Fibroblast of skin of right quadriceps (primary cell): ENCODE results near the gene KRT13.

Experiments
- DNase-seq: peaks from one replicate; pipeline ENCODE4 v3.0.0-alpha.2; 2013

Gene KRT13

DNA sequence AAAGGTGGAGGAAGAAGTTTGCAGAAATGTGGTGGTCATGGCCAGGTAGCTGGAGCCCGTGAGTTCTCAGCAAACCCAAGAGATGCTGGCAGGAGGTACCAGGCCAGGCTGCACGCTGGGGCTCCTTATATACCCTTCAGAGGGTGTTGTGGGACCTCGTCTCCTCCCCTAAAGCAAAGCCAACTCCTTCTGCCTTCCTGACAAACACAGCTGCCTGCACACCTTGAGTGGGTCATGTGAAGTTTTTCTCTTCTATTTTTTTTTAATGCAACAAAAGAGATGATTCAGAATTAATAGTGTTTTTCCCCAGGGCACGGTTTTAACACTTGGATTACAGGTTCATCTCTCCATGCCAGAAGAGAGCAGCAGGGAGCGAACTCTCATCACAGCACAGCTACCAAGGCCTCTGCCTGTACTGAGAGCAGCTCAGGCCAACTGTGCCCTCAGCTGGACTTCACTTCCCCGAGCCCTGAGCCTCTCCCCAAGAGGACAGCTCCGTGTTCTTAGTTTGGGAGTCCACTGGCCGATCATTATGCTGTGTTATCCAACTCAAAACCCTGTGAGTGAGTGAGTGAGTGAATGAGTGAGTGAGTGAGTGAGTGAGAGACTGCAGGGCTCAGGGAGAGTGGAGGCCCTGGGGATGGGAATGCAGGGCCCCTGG is 13.5 kb upstream of the KRT13 start, which contains the start of gene KRT15:
KRT15 (minus strand) TSS at position 102 of the 661 bp plus-strand sequence; CDS start at position 39, 63 bp downstream.
- no peak for DNase-seq

DNA sequence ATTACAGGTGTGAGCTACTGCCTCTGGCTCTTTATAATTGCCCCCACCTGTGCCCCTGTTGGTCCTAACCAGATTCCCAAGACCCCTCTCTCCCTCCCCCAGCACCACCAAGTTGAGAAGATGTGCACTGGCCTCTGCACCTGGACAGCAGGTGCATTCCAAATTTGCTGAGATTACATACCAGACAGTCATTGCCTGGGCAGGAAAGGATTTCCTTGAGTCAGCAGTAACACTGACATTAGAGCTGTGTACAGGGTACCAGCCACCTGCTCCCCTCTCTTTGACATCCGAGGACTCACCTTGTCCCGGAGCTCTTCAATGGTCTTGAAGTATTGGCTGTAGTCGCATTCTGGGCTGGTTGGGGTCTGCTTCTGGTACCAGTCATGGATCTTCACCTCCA is 12.6 kb upstream of the KRT13 start:
- DNase-seq = no peak

DNA sequence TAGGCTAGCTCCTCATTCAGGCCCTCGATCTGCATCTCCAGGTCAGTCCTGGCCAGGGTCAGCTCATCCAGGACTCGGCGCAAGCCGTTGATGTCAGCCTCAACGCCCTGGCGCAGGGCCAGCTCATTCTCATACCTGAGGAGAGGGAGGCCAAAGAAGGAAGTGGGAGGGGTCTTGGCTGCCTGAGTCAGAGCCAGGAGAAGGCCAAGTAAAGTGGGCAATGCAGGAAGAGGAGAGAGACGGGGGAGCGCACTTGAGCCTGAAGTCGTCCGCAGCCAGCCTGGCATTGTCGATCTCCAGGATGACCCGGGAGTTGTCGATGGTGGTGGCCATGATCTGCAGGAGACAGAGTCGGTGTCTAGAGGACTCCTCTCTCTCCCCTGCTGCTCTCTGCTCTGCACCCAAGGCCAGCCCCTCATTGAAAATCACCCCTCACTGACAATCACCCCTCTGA is 11.4 kb upstream of the KRT13 start:
- no peak for DNase-seq

DNA sequence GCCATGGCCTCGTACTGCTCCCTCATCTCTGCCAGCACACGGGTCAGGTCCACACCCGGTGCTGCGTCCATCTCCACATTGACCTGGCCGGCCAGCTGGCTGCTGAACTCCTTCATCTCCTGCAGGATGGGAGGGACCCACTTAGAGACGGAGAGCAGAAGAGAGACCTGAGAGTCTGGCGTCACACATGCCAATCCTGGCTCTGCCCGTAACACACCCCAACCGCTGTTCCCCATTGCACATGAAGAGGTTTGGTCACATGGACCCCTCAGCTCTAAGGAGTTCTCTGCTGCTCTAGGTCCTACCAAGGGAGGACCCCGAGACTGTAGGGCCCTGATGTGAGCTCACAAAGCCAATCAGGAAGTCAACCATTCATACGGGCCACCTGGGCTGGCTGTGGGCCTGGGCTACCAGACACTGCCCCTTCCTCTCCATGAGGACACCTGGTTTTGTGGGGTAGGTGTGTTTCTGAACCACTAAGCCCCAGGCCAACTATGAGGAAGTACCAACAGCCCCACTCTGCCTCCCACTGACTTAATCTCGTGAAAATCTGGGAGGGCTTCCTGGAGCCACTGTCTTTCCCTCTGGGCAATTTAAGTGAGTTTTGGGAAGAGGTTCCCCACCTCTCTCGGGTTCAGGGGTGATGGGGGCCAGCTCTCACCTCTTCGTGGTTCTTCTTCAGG is 10.9 kb upstream of the KRT13 start:
- no peak for DNase-seq

DNA sequence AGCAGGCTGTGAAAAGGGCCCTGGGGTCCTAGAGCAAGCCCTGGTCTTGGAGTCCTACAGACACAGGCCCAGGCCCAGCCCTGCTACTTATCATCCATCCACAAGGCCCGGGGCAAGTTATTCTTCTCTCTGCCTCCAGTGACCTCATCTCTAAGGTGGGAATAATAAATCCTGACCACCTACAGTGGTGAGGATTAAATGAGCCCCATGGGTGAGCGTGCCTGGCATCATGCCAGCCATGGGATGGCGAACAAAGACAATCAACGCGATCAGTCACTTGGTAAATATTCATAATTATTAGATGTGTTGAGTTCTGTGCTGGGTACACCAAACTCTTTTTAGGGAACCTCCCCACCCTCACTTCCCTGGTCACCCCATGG is 7.7 kb upstream of the KRT13 start:
- DNase-seq = no peak

DNA sequence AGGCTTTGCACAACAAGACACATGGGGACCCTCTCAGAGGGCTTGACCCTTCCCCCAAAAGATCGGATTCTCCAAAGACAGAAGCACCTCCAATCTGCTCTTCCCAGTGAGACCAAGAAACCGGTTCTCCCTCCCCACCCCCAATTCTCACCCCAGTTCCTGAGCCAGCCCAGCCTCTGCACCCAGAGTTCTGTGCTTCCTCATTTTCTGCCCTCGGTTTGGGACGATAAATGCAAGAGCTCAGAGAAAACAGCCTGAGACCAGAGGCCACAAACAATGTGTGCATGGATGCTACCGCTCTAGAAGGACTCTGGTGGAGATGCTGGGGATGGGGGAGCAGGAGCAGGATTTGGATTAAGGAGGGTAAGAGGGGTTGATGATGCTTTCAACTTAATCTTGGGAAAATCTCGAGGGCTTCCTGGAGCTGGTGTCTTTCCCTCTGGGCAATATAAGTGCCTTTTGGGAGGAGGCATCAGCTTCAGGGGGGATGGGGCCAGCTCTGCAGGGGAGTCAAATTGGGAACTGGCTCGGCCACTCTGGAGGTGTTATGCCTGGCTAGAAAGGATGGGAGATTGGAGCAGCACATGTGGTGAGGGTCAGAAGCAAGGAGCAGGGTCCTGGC is 7.2 kb upstream of the KRT13 start:
- DNase-seq = no peak

DNA sequence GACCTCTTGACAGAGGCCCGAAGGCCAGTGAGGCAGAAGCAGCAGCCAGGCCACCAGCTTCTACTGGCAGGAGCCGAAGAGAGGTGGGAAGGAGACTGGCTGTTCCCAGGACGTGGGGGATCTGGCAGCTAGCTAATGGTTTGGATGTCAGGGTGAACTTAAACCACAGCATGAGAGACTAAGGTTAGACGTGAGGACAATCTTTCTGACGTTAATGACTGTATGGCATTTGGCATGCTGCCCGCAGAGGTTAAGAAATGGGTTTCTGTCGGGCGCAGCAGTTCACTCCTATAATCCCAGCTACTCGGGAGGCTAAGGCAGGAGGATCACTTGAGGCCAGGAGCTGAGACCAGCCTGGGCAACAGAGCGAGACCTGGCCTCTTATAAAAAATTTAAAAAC is 6.3 kb upstream of the KRT13 start:
- no peak for DNase-seq

DNA sequence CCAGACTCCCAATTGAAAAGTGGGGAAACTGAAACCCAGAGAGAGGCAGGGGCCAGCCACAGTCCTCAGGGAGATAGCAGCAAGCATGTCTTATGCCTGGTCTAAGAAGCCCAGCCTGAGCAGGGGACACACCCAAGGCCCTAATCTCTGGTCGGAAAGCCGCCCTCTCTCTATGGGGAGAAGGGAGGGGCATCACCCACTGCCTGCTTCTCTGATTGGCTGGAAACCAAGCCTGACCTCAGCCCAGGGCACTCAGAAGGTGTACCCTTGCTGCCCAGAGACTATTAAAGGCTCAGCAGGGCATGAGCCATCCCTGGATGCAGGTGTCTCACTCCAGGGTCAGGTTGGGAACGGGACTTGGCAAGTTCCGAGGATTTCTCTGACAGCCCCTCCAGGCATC is 5.7 kb upstream of the KRT13 start:
- DNase-seq = no peak

DNA sequence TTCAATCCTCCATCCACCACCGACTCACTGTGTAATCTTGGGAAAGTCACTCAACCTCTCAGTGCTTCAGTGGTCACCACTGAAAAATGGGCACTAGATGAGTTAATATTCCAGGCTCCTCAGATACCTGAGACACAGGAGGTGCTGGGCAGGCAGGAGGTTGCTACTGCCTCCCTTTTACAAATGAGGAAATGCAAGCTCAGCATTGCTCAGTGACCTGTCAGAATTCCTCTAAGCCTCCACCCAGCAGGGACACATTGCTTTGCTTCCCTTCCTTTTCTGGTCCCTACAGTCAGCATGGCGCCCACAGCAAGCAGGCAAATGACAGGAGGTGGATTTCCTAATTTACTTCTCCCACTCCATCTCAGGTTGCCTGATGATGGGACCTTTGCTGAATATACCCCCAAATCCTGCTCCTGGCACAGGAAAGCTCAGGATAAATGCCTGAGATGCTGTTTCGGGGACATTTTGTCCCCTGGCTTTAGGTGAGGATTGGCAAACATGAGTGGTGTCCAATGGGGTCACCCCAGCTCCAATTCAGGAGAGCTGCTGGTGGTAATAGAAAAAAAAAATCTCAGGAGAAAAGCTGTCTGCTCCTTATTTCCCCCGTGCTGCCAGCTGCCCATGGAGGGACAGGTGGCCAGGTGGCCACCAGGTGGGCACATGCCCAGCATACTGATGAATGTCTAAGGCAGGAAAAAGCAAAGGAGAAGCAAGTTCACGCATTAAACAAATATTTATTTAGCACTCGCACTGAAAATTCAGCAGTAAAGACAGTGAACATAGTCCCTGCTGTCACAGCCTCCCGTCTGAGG is 5.0 kb upstream of the KRT13 start:
- DNase-seq = no peak

DNA sequence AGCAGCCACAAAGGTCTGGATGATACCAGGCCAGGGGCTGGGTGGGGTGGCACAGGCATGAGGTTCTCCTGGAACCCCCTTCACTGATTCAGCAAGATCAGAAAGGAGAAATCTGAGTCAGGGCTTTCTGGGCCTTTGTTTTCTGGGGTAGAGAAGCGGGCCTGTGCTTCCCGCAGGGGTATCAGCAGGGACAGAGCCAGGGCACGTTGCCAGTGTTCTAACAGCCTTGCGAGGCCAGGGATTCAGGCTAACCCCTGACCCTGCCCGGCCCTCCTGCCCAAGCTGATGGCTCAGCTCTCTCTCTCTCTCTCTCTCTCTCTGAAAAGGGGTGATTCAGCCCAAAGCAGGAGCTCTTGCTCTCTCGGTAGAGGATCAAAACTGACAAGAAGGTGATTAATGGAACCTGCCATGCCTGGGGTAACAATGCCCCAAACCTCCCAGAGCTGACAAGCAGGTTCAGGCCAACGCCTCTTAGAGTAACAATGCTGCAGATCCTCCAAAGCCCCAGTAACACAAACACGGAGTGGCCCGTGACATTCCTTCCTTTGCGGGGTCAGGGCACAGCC is 2.0 kb upstream of the KRT13 start:
- DNase-seq = no peak

DNA sequence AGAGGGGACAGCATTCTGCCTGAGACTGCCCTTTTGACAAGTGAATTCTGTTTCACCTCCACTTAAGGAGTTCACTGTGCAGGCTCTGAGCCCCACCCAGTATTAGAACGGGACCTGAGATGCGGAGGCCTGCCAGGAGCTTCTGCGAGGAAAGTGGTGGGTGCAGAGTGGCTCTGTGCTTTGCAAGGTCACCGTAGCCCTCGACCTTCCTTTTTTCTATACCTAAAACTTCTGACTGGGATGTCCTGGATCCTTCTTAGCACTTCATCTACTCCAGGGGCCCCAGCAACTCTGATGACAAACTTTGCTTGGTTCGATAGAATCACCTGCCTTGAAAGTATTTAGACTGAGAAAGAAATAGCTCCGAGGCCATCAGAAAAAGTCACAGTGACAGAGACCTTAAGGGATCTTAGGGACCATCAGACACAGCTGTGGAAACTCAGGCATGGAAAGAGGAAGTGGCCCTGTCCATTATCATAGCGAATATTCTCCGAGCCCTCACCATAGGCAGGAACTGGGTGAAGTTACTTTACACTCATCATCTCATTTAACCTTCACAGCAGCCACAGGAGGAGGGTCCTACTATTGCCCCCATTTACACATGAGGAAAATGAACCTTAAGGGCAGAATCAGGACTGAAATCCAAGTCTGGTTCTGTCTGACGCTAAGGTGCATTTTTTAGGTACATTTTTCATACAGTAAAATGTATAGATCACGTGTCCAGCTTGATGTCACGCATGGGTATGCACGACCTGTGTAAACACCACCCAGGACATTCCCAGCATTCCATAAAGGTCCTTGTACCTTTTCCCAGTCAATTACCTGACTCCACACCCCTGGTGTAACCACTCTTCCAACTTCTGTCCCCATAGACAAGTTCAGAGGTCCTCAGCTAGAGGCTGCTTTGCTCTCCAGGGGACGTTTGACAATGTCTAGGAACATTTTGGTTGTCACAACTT is 676 bp upstream of the KRT13 start:
- no peak for DNase-seq

DNA sequence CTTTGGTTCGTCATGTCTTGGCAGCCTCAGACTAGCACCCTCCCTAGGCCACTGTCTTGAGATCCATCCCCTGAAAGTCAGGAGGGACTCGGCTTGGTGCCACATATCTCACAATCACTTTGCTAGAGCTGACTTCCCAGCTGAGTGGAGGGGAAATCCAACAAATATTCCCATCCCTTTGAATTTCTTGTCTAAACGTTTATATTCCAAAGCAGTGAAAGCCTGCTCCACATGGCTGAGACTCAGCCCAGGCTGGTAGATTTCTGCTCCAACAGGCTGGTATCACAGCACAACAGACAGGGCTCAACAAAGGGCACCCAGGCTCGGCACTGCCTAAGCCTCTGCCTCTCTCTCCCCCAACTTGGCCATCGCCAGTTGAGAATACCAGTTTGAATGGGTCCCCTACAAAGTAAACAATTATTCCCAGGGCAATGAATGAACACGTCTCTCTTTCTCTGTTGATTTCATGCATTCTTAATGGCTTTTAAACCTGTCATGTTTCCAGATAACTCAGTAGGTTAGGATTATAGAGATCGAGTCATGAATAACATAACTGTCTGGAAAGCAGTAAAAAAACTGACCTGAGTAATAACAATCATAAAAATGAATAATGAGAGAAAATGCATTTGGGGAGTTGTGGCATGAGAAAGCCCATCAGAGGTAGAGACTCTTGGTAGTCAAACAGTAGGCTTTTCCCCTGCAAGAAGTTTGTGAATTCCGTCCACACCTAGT is 1.0 kb downstream of the KRT13 start:
- peak; percentile 50 for DNase-seq

DNA sequence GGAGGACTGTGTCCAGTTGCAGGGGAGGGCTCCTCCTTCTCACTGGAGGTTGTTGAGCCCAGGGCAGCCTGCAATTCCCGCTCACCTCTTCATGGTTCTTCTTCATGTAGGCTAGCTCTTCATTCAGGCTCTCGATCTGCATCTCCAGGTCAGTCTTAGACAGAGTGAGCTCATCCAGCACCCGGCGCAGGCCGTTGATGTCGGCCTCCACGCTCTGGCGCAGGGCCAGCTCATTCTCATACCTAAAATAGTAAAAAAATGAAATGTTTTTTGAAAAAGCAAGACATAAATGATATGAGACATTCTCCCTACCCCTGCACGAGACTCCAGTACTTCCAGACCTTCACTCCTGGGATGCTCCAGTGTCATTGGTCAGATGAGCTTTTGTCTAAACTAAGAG is 2.2 kb downstream of the KRT13 start:
- no peak for DNase-seq

DNA sequence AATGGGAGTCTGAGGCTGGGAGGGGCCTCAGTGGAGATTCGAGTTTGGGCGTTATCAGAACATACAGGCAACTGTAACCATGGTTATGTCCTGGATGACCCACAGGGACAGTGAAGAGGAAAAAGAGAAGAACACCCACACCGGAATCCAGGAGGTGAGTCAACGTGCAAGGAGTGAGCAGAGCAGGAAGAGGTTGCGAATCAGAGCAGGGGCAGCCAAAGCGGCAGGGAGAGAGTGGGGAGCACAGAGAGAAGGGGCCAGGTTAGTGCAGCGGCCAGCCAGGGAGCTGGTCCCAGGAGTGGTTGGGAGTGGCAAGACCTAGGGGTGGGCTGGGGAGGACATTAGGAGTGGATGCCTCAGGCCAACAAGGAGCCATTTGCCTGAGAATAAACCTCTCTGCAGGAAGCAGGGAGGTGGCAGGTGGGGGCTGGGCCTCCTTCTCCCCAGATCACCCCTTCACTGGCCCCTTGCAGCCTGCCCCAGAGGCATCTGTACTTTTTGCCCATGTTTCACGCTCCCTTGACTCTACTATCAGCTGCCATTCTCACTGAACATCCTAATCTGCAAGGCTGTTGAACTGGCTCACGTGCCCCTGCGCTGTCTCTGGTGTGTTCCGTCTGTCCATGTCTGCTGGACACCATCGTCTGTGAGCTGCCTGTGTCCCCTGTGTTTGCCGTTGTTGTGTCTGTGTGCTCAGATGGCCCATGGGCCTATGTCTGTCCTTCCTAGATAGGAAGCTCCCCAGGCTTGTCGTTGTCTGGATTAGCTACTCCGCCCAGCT is 5.1 kb downstream of the KRT13 start:
- DNase-seq = peak; percentile 72

DNA sequence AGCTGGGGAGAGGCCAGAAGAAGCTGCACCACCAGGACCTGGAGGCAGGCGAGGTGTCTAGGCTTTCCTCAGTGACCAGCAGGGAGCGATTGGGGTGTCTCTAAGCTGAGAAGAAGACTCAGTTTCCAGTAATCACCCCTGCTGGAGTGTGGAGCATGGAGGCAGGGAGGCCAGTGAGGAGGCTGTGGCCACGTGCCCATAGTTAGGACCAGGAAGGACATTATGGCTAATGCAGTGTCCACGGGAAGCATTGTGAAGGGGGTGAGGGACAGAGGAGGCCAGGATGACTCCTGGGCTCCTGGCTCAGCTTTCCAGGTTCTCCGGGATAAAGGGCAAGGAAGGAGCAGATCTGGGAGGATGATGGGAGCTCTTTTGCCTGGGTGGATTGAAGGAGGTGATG is 5.7 kb downstream of the KRT13 start:
- no peak for DNase-seq

DNA sequence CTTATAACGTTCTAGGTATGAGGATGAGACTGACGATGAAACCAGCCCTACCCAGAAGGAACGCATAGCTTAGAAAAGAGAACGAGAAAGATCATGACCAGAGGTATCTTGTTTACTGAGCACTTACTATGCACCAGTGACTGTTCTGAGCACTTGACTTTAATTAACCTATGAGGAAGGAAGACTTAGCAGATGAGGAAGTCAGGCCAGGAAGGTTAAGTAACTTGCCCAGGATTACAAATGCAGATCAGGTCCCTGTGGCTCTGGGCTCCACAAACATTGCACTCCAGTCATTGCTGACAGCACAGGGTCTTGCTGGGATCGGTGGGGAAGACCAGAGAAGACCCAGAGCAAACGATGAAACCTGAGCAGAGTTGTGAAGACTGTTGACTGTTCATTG is 7.1 kb downstream of the KRT13 start:
- no peak for DNase-seq

DNA sequence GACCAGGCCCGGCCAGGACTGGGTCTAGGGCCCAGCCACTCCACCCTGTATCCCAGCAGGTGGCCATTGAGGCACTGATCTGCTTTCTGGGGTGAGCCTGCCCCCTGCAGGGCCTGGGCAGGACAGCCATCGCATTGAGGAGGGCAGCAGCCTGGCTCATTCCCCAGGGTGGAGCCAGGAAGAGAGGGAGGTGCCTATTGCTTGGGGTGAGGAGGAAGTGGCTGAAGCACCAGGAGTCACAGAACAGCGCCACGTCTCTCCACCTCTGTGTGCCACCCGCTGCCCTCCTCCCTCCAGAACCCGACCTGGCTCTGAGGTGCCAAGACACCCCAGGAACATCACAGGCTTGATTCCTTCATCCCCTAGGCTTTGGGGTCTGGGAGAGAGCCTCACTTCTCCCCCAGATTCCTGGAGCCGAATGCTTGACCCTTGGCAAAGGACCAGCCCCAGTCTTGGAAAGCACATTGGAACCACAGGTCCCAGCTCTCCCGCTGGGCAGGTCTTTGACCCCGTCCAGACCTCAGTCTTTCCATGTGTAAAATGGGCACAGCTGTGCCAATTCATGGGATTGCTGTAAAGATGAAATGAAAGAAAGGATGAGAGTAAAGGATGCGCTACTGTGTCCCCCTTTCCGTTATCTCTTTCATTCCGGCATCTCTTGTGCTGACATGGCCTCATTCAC is 8.5 kb downstream of the KRT13 start:
- peak; percentile 83 for DNase-seq

DNA sequence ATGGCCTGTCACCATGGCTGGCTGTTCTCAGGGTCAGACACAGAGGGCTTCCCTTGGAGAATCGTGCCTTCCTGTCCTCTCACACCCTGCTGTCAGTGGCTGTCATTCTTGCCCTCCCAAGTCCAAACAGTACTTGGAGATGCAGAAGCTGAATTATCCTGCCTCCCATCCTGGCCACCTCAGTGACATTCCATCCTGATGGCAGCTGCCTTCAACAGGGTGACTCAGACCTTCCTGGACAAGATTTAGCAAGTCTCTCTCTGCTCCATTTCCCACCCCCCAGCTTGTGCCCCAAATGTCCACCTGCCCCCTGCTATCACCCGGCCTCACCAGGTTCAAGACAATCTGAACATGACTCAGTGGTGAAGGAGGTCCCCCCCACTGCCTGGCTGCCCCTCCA is 10.9 kb downstream of the KRT13 start:
- DNase-seq = peak; percentile 40

DNA sequence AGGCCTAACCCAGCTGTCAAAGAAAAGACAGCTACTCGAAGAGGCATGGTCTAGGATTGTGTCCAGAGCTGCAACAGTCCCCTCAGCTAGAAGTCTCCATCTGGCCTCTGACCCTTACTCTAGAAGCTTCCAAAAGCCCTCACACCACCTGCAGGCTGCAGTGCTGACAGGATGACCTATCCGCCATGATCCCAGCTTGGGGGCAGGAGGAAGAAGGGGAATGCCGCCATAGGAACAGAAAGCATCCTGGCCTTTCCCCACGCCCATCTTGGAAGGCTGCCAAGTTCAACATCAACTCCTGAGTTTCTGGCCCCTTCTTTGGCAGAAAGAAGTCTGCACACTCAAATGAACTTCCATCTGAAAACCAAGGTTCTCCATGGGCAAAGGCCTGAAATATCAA is 12.6 kb downstream of the KRT13 start:
- peak; percentile 29 for DNase-seq

DNA sequence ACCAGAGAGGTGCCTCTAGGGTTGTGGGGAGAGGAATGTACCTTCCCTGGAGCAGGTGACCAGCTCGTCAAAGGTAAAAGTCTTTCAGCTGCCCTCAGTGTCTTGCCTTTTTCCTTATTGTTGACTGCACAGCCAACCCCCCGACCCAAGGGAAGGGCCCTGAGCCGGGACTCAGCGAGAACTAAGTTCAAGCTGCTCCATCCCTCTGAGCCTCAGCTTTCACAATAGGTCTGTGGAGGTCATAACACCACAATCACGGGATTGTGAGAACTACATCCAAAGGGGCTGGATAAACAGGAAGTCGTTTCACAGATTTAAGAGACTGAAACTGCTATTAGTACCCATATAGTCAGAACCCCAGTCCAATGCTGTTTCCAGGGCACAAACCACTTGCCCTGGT is 13.1 kb downstream of the KRT13 start:
- no peak for DNase-seq
